Activated CD4-positive, alpha-beta T cell treated with anti-CD3 and anti-CD28 coated beads, Interleukin-2, amount 50 U/mL, for 16 hours (primary cell): ENCODE results near the gene C1orf116.
A peak's percentile ranks its signal among the peaks of the same experiment; 100 is the strongest.

Experiments
- DNase-seq: peaks from one replicate; pipeline ENCODE4 v3.0.0-alpha.2; 2020

C1orf116 gene

GRCh38 chr1:206986402-206986801 lies 46.2 kb downstream of the C1orf116 start:
- DNase-seq: no peak

GRCh38 chr1:206985162-206985749 lies 47.3 kb downstream of the C1orf116 start:
- no peak for DNase-seq

- peak; percentile 47 for DNase-seq
These were observed 50.3 kb downstream of the C1orf116 start for GRCh38 chr1:206982216-206982615.

- DNase-seq: no peak
These were observed 53.0 kb downstream of the C1orf116 start for GRCh38 chr1:206979379-206980043.

- DNase-seq: no peak
These were observed 54.3 kb downstream of the C1orf116 start for GRCh38 chr1:206978259-206978658.

GRCh38 chr1:206975306-206975705 lies 57.2 kb downstream of the C1orf116 start:
- no peak for DNase-seq

- DNase-seq: no peak
These were observed 58.4 kb downstream of the C1orf116 start for GRCh38 chr1:206974140-206974539.

GRCh38 chr1:206972728-206973127 lies 59.8 kb downstream of the C1orf116 start:
- DNase-seq: no peak

GRCh38 chr1:206971029-206971655 lies 61.4 kb downstream of the C1orf116 start:
- no peak for DNase-seq

GRCh38 chr1:206970446-206970845 lies 62.1 kb downstream of the C1orf116 start, which contains the start of gene FCAMR:
Gene FCAMR (minus strand): TSS chr1:206970460. CDS start chr1:206970125, 335 bp downstream.
- DNase-seq: no peak

- no peak for DNase-seq
These were observed 63.5 kb downstream of the C1orf116 start for GRCh38 chr1:206969090-206969489.
